ENCODE measurements around the gene GGA1.
"Not testable (repeated sequence)": the region's sequence is repeated elsewhere in the genome, so short reads cannot be mapped to it uniquely, and the experiment has no call there.

- TF ChIP-seq CTCF (conservative IDR thresholded peaks at IDR 0.05); EZH2 (IDR thresholded peaks at IDR 0.05; ENCODE audit: low read depth): not testable (repeated sequence)
These were observed 47.9 kb downstream of the GGA1 start for GRCh38 chr22:37656583-37656982.

Measured in PC-9 (cell line).